Sigmoid colon (tissue), 4 donors: ENCODE results near the gene RFNG.

Source experiments
- CTCF ChIP-seq, 4 experiments: fragments of 450-650 bp in 3 of 4; fragments of 200-600 bp in 1 of 4; IDR thresholded peaks; one replicate each; pipeline ENCODE4 v1.5.1; 2016 to 2019; ENCODE audit warnings: antibody characterized with exemption in 4 of 4, mild to moderate bottlenecking in 3 of 4, moderate library complexity in 2 of 4
- EP300 ChIP-seq, 4 donors: sonication (generic); formaldehyde crosslinking; IDR thresholded peaks; one replicate each; pipeline ENCODE4 v1.6.1; 2017; ENCODE audit warnings: antibody characterized with exemption in 4 of 4
- POLR2A ChIP-seq, 2 donors: fragments of 450-650 bp; IDR thresholded peaks; one replicate each; pipeline ENCODE4 v1.6.1; 2016; ENCODE audit warnings: antibody characterized with exemption in 2 of 2, mild to moderate bottlenecking in 2 of 2, moderate library complexity in 2 of 2

GRCh38 chr17:82035956-82036633, 15.5 kb downstream of the RFNG start:
- TF ChIP-seq EP300 (IDR thresholded peaks at IDR 0.05) = no peak
- TF ChIP-seq CTCF (IDR thresholded peaks at IDR 0.05) = no peak
- no peak for TF ChIP-seq POLR2A (IDR thresholded peaks at IDR 0.05)
